GM18499 (cell line): ENCODE results near the gene LRPPRC.

Experiments used
- ATAC-seq: cut with Tn5 transposase; IDR thresholded peaks from one replicate; pipeline ENCODE4 v1.9.1; 2021; ENCODE audit warnings: moderate number of reproducible peaks; ENCODE audit not compliant: insufficient read depth, unreplicated experiment

The LRPPRC gene

GRCh38 chr2:43877782-43878464, 117.9 kb downstream of the LRPPRC start:
- ATAC-seq: peak; percentile 55

DNA sequence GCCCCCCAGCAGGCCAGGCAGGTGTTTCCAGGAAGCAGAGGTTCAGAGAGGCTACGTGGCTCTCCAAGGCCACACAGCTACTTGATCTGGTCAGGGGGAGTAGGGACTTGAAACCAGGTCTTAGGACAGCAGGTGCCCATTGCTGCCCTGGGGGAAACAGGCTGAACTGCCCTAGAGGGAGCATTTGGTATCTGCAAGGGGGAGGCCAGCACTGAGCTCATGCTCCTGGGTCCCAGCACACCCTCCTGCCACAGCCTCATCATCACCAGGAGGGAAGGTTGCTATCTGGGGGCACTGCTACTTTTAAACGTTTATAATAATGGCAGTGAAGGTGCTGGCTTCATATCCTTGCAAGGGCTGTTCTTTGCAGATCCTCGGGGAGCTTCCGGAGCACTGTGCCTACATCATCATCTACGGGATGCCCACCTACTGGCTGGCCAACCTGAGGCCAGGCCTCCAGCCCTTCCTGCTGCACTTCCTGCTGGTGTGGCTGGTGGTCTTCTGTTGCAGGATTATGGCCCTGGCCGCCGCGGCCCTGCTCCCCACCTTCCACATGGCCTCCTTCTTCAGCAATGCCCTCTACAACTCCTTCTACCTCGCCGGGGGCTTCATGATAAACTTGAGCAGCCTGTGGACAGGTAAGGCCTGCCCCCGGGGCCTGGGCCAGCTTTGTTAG, 120.9 kb downstream of the LRPPRC start:
- no peak for ATAC-seq

GRCh38 chr2:43872151-43872550, 123.6 kb downstream of the LRPPRC start:
- no peak for ATAC-seq

- no peak for ATAC-seq
Observed at GRCh38 chr2:43855292-43855691, 140.5 kb downstream of the LRPPRC start.

DNA sequence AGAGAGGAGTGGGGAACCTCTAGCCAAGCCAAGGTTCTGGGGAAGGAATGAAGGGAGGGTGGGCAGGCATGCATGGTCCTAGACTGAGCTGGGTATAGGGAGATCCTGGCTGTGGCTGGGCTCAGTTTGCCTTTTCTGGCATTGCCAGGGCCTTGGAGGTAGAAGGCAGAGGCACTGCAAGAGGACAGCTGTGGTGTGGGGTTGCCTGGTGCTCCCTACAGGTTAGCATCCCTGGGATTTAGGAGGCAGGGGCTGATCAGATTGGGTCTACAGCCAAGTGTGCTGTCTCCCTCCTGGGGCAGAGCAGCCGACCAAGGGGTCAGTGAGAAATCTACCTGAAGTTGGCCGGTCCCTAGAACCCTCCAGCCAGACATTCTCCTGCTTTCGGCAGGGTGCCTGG, 141.1 kb downstream of the LRPPRC start:
- ATAC-seq: no peak

GRCh38 chr2:43853141-43854081, 142.4 kb downstream of the LRPPRC start:
- ATAC-seq: no peak

- no peak for ATAC-seq
Observed at GRCh38 chr2:43852196-43852730, 143.5 kb downstream of the LRPPRC start.

GRCh38 chr2:43851011-43851980, 144.5 kb downstream of the LRPPRC start:
- ATAC-seq: no peak

- no peak for ATAC-seq
Observed at GRCh38 chr2:43848214-43848613, 147.6 kb downstream of the LRPPRC start.

DNA sequence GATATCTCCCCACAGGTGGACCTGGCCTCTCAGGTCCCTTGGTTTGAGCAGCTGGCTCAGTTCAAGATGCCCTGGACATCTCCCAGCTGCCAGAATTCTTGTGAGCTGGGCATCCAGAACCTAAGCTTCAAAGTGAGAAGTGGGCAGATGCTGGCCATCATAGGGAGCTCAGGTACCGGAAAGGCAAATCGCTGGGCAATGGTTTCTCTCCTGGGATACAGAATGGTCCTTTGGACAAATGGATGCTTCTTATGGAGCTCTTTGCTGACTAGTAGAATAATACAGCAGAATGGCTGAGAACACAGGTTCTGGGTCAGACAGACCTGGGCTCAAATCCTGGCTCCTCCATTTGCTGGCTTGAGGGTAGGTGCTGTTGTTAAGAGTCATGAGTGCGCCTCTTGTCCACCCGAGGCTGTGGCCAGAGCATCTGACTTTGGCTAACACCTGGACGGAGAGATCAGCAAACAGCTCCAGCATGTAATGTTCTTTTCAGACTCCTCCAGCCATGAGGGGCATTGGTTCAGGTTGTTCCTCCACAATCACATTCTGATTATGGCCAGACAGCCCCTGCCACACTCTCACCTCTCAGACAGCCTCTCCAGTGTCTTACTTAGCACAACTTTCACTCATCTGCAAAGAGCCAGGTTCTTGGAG, 149.5 kb downstream of the LRPPRC start:
- ATAC-seq: no peak

- ATAC-seq: no peak
Observed at GRCh38 chr2:43845181-43845580, 150.6 kb downstream of the LRPPRC start.

DNA sequence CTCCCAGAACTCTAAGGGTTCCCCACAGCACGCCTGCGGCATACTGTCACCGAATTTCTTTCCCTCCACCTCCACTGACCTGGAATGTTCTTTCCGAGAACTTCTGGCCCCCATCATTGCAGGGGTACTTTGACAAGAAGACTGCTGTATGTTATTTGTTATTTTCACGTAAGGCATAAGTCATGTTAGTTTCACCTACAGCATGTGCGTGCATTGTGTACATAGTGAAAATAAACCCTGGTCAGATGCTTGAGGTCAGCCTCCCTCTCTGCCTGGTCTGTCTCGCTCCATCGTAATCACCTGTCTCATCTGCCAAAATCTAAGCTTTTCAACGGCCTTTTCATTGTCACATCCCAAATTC, 152.9 kb downstream of the LRPPRC start:
- ATAC-seq: no peak

DNA sequence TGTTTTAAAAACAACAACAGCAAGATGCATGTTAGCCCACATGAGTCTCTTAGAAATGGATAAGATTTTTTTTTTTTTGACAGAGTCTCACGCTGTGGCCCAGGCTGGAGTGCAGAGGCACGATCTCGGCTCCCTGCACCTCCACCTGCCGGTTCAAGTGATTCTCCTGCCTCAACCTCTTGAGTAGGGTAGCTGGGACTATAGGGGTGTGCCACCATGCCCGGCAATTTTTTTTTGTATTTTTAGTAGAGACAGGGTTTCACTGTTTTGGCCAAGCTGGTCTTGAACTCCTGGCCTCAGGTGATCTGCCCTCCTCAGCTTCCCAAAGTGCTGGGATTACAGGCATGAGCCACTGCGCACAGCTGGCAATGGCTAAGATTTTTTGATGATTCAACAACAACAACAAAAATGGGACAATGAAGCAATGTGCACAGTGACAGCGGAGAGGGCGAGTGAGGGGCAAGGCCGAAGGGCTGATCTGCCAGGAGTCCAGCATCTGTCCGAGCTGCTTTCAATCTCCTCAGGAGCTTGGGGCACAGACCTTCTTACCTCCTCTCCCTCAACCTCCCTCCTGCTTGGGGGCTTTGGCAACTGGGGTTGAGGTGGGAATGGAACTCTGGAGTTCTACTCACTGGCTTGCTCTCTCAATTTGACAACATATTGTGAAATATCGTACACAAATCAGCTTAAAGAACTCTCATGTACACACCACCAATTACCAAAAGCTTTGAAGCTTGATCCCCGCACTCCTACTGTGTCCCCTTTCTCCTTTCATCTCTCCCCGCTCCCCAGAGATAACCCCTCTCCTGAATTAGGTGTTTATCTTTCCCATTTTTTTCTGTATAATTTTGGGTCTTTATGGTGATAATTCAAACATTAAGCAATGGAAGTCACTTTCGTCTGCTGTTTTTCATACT, 153.6 kb downstream of the LRPPRC start:
- no peak for ATAC-seq

GRCh38 chr2:43840965-43841364, 154.8 kb downstream of the LRPPRC start:
- no peak for ATAC-seq

DNA sequence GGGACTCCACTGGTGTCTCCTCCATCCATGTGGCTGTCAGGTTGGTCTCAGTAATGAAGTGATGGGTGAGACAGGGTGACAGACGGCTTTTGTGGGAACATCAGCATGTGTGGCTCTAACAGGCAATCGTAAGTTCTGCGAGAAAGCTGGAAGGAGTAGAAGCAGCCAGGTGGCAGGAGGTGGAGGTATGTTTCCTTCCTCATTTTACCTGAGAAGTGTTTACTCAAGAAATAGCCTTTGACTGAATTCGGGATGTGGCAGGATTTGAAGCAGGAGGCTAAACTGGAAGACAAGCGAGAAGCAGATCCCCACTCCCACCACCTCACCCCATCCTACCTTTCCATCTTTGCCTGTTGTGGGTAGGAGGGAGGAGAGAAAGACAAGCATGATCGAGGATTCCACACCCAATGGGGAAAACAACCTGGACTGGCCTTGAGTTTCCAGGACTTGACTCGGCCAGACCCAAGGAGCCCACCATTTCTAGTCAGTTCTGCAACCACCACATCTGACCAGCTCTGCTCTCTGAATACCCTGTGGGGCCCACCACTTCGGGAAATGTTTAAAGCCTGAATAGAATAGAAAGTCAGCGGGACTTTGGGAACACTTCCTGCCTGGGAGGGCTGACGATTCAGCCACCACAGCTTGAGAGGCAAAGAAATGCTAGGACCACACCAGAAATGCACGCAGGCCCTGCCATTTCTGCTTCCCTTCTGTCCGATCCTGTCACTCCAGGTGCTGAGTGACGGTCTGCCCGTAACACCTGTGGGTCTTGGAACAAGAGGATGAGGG, 155.8 kb downstream of the LRPPRC start:
- ATAC-seq: no peak

GRCh38 chr2:43838560-43839267, 157.1 kb downstream of the LRPPRC start, which contains the start of the genes ABCG5 and ABCG8:
TSS of gene ABCG5 (minus strand) at chr2:43838839. CDS start at chr2:43838679, 160 bp downstream.
TSS of gene ABCG8 (plus strand) at chr2:43838971. CDS start at chr2:43839054, 83 bp downstream.
- no peak for ATAC-seq
